Astrocyte (in vitro differentiated cells and primary cell): ENCODE measurements around the gene ALKBH3. TPM values are rescaled to one million over a fixed set of nuclear protein-coding genes. Genes with fewer than 3 reads are reported as not detected.

ENCODE experiments used
- DNase-seq: peaks from one replicate; pipeline ENCODE4 v3.0.0-alpha.2; 2010; ENCODE audit warnings: low read depth
- FAIRE-seq: peaks from 2 replicates; lab custom pipeline; 2011; peaks lifted over from hg19 to GRCh38; lab: Jason Lieb, UNC
- H2AFZ ChIP-seq: 2 replicates; pipeline ENCODE4 v1.6.0; 2012; ENCODE audit warnings: low read depth, low read length, inconsistent platforms
- H3K27ac ChIP-seq: 2 replicates; pipeline ENCODE4 v1.5.1; 2011; ENCODE audit warnings: low read depth, low read length, inconsistent platforms
- H3K27me3 ChIP-seq: 2 replicates; pipeline ENCODE4 v1.6.0; 2011; ENCODE audit warnings: low read length, inconsistent platforms; ENCODE audit not compliant: insufficient read depth
- H3K36me3 ChIP-seq: 2 replicates; pipeline ENCODE4 v1.5.1; 2011; ENCODE audit warnings: low read length, inconsistent platforms; ENCODE audit not compliant: insufficient read depth
- H3K4me1 ChIP-seq: 2 replicates; pipeline ENCODE4 v1.5.1; 2011; ENCODE audit warnings: low read length, inconsistent platforms; ENCODE audit not compliant: insufficient read depth
- H3K4me2 ChIP-seq: 2 replicates; pipeline ENCODE4 v1.6.0; 2012; ENCODE audit warnings: low read length, inconsistent platforms
- H3K4me3 ChIP-seq: 2 replicates; pipeline ENCODE4 v1.5.1; 2011; ENCODE audit warnings: low read depth, mild to moderate bottlenecking, low read length, inconsistent platforms; ENCODE audit not compliant: insufficient read depth
- H3K79me2 ChIP-seq: 2 replicates; pipeline ENCODE4 v1.6.0; 2012; ENCODE audit warnings: mild to moderate bottlenecking, low read length, inconsistent platforms; ENCODE audit not compliant: insufficient read depth
- H3K9ac ChIP-seq: 2 replicates; pipeline ENCODE4 v1.6.0; 2012; ENCODE audit warnings: mild to moderate bottlenecking, low read length, inconsistent platforms
- H3K9me3 ChIP-seq: 2 replicates; pipeline ENCODE4 v1.5.1; 2012; ENCODE audit warnings: low read depth, mild to moderate bottlenecking, low read length, inconsistent platforms; ENCODE audit not compliant: insufficient read depth
- H4K20me1 ChIP-seq: 2 replicates; pipeline ENCODE4 v1.6.0; 2012; ENCODE audit warnings: low read length, inconsistent platforms; ENCODE audit not compliant: insufficient read depth
- H3K27ac Mint-ChIP-seq: one replicate; pipeline ENCODE4 v1.8.0; 2021; ENCODE audit warnings: mild to moderate bottlenecking, mixed read lengths; ENCODE audit not compliant: unreplicated experiment
- H3K27me3 Mint-ChIP-seq: one replicate; pipeline ENCODE4 v1.8.0; 2021; ENCODE audit warnings: low read depth, mixed read lengths; ENCODE audit not compliant: unreplicated experiment
- H3K36me3 Mint-ChIP-seq: one replicate; pipeline ENCODE4 v1.8.0; 2021; ENCODE audit warnings: low read depth, mixed read lengths; ENCODE audit not compliant: unreplicated experiment
- H3K4me1 Mint-ChIP-seq: one replicate; pipeline ENCODE4 v1.8.0; 2021; ENCODE audit warnings: low read depth, mixed read lengths; ENCODE audit not compliant: unreplicated experiment
- H3K4me3 Mint-ChIP-seq: one replicate; pipeline ENCODE4 v1.8.0; 2021; ENCODE audit warnings: mild to moderate bottlenecking, moderate library complexity, mixed read lengths; ENCODE audit not compliant: unreplicated experiment
- H3K9me3 Mint-ChIP-seq: one replicate; pipeline ENCODE4 v1.8.0; 2021; ENCODE audit warnings: mild to moderate bottlenecking, mixed read lengths; ENCODE audit not compliant: unreplicated experiment
- EZH2 ChIP-seq: IDR thresholded peaks from 2 replicates; pipeline ENCODE4 v1.6.1; 2012; ENCODE audit warnings: mild to moderate bottlenecking, low read length, inconsistent platforms; ENCODE audit not compliant: insufficient read depth
- total RNA-seq: library from RNA; stranded (reverse); gene quantifications from 2 replicates; pipeline ENCODE4 v1.2.1, GENCODE V29; 2021
- TF ChIP-seq, protein P1 (sequence below): IDR thresholded peaks from 2 replicates; pipeline ENCODE4 v1.5.1; 2011; ENCODE audit warnings: low read depth, mild to moderate bottlenecking, inconsistent platforms, low read length, moderate library complexity; ENCODE audit not compliant: insufficient read depth

The ALKBH3 gene
- total RNA-seq, 1 donor from 2014 or later: 30.5 TPM

DNA sequence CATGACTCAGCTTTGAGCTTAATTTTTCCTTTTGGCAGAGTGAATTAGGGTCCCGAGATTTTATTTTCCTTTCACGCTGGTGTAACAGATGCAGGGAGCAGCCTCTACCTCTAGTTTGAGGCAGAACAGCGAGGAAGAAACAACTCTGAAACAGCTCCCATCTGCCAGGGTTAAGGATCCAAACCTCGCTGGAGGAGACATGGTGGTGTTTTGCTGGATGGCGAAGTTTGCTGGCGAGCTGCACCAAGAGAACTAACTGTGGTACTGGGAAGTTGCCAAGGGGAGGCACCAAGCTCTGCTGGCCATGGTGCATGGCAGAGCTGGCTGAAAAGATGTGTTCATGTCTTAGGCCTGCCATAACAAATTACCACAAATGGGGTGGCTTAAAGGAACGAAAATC, 7.6 kb upstream of the ALKBH3 start:
- Mint-ChIP-seq H3K9me3 (peaks cover 3% of the 10 kb centered on the region), H3K4me3 (no peak overlapping the region), H3K36me3 (no peaks in the 10 kb centered on the region), H3K4me1 (peaks cover 10% of the 10 kb centered on the region), H3K27me3 (peaks cover 57% of the 10 kb centered on the region), H3K27ac (no peak overlapping the region)
- no peaks in the 10 kb centered on the region for H3K9me3 ChIP-seq
- no peak overlapping the region for H2AFZ ChIP-seq
- no peak overlapping the region for H3K27ac ChIP-seq
- H3K79me2 ChIP-seq: no peaks in the 10 kb centered on the region
- no peak for DNase-seq
- H3K27me3 ChIP-seq: peaks cover 33% of the 10 kb centered on the region
- no peaks in the 10 kb centered on the region for H3K4me1 ChIP-seq
- no peak for FAIRE-seq
- H4K20me1 ChIP-seq: no peaks in the 10 kb centered on the region
- no peak overlapping the region for H3K9ac ChIP-seq
- no peak overlapping the region for H3K4me2 ChIP-seq
- no peak overlapping the region for H3K4me3 ChIP-seq
- no peak for TF ChIP-seq EZH2
- TF ChIP-seq, protein P1, sequence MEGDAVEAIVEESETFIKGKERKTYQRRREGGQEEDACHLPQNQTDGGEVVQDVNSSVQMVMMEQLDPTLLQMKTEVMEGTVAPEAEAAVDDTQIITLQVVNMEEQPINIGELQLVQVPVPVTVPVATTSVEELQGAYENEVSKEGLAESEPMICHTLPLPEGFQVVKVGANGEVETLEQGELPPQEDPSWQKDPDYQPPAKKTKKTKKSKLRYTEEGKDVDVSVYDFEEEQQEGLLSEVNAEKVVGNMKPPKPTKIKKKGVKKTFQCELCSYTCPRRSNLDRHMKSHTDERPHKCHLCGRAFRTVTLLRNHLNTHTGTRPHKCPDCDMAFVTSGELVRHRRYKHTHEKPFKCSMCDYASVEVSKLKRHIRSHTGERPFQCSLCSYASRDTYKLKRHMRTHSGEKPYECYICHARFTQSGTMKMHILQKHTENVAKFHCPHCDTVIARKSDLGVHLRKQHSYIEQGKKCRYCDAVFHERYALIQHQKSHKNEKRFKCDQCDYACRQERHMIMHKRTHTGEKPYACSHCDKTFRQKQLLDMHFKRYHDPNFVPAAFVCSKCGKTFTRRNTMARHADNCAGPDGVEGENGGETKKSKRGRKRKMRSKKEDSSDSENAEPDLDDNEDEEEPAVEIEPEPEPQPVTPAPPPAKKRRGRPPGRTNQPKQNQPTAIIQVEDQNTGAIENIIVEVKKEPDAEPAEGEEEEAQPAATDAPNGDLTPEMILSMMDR: no peak
- no peaks in the 10 kb centered on the region for H3K36me3 ChIP-seq

DNA sequence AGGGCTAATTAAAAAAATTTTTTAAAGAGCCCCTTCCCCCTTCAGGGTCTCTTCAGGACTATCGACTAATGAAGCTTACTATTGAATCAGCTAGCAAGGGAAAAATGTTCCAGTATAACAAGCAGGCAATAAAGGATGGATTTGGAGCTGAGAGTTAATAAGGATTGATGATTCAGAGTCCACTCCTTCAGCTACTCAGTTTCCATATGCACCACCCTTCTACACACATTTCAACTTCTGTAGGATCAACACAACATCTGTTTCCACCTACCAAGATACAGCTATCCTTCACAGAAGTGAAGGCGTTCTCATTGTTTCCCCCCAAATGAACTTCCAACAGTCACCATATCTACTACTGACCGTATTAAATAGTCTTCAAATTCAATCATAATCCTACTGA, 6.6 kb upstream of the ALKBH3 start:
- H3K27me3 ChIP-seq: peaks cover 38% of the 10 kb centered on the region
- no peaks in the 10 kb centered on the region for H3K36me3 ChIP-seq
- no peaks in the 10 kb centered on the region for H3K9me3 ChIP-seq
- no peaks in the 10 kb centered on the region for H3K79me2 ChIP-seq
- H3K4me1 ChIP-seq: no peaks in the 10 kb centered on the region
- H3K4me3 ChIP-seq: no peak overlapping the region
- no peak overlapping the region for H3K27ac ChIP-seq
- Mint-ChIP-seq H3K27ac (no peak overlapping the region), H3K4me1 (peaks cover 5% of the 10 kb centered on the region), H3K9me3 (peaks cover 3% of the 10 kb centered on the region), H3K4me3 (no peak overlapping the region), H3K36me3 (no peaks in the 10 kb centered on the region), H3K27me3 (peaks cover 64% of the 10 kb centered on the region)
- H4K20me1 ChIP-seq: no peaks in the 10 kb centered on the region
- no peak for DNase-seq
- no peak for FAIRE-seq
- no peak overlapping the region for H2AFZ ChIP-seq
- H3K4me2 ChIP-seq: no peak overlapping the region
- no peak overlapping the region for H3K9ac ChIP-seq
- no peak for TF ChIP-seq EZH2
- TF ChIP-seq, protein P1: no peak

DNA sequence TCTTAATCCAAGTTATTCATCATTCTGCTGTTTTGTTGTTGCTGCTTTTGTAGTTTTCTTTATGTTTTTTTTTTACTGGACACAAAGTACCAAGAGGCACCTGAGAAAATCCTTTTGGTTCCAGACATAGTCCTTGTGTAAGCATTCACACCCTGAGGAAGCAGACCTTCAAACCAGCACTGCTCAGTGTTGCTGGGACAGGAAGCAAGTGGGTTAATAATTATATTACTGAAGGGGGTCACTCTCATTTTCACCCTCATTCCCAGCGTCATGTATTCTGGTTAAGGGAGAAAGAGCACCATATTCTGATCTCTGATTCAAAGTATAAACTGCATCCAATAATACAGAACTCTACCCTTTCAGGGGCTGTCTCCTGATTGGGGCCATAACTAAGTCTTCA, 5.9 kb upstream of the ALKBH3 start:
- FAIRE-seq: no peak
- Mint-ChIP-seq H3K9me3 (peaks cover 3% of the 10 kb centered on the region), H3K36me3 (no peaks in the 10 kb centered on the region), H3K4me3 (no peak overlapping the region), H3K27me3 (peaks cover 70% of the 10 kb centered on the region), H3K27ac (no peak overlapping the region), H3K4me1 (peaks cover 2% of the 10 kb centered on the region)
- DNase-seq: no peak
- no peaks in the 10 kb centered on the region for H3K4me1 ChIP-seq
- no peaks in the 10 kb centered on the region for H4K20me1 ChIP-seq
- no peak overlapping the region for H3K9ac ChIP-seq
- no peak overlapping the region for H2AFZ ChIP-seq
- TF ChIP-seq, protein P1: no peak
- no peak for TF ChIP-seq EZH2
- H3K9me3 ChIP-seq: no peaks in the 10 kb centered on the region
- H3K4me2 ChIP-seq: no peak overlapping the region
- H3K79me2 ChIP-seq: no peaks in the 10 kb centered on the region
- H3K27ac ChIP-seq: no peak overlapping the region
- H3K36me3 ChIP-seq: no peaks in the 10 kb centered on the region
- H3K27me3 ChIP-seq: peaks cover 38% of the 10 kb centered on the region
- no peak overlapping the region for H3K4me3 ChIP-seq
